GM19023 (cell line): ENCODE results near the gene TBC1D22A.
"Not testable (repeated sequence)": the region's sequence is repeated elsewhere in the genome, so short reads cannot be mapped to it uniquely, and the experiment has no call there.

Source experiments
- ATAC-seq: cut with Tn5 transposase; IDR thresholded peaks from one replicate; pipeline ENCODE4 v1.9.1; 2021; ENCODE audit warnings: mild to moderate bottlenecking, moderate library complexity; ENCODE audit not compliant: unreplicated experiment

TBC1D22A gene

DNA sequence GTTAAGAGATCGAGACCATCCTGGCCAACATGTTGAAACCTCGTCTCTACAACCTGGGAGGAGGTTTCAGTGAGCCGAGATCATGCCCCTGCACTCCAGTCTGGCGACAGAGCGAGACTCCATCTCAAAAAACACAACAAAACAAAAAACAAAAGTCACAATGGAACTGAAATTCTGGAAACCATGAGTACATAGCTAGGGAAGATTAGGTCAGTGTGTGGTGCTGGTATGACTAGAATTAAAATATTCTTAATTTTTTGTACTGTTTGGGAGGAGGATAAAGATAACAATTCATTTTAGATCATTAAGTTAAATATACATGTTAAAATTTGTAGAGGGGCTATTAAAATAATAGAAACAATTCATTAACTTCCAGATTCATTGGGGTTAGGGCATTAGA is 344.4 kb downstream of the TBC1D22A start:
- no peak for ATAC-seq

DNA sequence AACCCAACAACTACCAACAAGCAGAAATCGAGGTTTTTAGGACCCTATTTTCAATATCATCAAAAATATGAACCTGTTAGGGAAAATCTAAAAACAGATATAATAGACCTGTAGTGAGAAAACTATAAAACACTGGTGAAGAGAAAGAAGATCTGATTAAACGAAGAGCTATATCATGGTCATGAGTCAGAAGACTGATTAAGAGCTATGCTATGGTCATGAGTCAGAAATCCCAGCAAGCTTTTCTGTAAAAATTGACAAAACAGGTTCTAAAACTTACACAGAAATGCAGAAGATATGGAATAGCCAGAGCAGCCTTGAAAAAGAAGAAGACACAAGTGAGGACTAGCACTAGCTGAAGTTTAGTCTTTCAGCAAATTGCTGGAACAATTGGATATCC is 345.0 kb downstream of the TBC1D22A start:
- ATAC-seq, result no peak

DNA sequence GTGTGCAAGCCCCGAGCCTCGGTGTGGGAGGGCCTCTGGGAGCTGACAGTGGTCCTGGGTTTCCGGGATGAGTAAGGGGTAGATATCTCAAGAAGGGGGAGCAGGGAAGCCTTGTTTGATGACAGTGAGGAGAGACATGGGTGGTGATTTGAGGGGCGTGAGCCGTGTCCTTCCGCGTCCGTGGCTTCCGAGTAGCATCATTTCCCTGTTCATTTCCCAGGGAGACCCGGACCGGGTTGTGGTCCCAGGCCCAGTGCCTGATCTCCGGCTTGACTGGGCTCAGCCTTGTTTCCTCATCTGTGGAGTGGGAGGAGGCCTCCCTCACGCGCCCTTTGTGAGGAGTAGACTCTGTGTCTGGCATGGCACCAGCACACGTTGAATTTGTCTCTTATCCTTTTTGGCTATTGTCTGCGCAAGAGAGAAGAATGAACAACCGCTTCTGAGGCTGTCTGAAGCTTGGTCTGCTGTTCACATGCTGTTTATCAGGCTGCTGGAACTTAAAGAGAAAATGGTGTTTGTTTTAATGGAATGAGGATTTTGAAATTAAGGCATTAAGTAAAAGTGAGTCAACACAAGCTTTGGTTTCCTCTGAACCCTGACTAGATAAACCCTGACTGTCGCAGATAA is 348.5 kb downstream of the TBC1D22A start:
- no peak for ATAC-seq

DNA sequence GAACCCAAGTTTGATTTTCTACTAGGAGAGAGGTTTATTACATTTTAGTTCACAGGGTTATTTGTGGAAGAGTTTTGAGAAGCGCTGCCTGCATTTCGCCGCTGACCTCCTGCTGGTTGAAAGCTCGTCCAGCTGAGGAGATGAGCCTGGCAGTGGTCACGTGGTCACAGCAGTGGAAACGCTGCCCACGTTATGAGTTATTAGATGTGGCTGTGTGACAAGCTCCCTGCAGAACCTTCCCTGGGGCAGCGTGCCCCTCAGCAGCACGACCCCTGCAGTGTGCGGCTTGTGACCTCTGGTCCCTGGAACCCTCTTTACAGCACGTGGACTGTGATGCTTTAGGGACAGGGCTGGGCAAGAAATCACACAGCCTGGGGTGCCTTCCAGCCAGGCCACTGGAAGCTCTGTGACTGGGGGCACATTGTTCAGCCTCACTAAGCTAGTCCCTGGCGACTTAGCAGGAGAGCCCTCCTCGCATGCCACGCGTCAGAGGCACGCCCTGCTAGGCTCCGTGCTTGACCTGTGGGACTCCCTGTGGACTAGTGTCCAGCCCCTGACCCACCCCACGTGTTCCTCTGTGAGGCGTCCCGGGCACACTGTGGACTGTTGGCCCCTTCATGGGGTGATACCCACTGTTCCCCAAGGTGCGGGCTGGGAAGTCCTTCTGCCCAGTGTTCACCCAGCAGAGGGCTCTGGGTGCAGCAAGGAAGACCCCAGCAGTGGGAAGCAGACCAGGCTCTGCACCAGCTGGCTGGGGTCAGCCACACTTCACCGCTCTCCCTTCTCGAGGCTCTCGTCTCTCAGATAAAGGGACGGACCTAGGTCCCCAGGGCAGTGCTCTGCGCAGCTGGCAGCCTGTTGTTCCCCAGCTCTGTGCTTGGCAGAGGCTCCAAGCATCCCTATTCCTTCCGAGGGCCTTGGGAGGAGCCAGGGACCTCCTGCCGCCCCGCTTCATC is 349.5 kb downstream of the TBC1D22A start:
- no peak for ATAC-seq

DNA sequence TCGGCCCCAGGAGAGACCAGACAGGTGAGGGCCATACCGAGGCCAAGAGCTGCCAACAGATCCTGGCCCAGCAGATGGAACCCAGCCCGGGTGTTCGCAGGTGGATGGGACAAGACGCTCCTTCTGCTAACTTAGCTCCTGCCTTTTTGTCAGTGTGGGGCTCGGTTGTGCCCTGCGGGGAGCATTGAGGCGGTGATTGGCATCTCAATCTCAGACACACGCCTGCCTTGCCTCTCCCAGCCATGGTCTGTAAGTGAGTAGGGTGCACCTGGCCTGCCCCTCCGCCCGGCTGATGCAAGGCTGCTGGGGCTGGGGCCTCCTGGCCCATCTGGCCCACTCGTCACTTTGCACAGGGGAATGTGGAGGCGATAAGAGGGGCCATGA is 350.1 kb downstream of the TBC1D22A start:
- ATAC-seq, result no peak

DNA sequence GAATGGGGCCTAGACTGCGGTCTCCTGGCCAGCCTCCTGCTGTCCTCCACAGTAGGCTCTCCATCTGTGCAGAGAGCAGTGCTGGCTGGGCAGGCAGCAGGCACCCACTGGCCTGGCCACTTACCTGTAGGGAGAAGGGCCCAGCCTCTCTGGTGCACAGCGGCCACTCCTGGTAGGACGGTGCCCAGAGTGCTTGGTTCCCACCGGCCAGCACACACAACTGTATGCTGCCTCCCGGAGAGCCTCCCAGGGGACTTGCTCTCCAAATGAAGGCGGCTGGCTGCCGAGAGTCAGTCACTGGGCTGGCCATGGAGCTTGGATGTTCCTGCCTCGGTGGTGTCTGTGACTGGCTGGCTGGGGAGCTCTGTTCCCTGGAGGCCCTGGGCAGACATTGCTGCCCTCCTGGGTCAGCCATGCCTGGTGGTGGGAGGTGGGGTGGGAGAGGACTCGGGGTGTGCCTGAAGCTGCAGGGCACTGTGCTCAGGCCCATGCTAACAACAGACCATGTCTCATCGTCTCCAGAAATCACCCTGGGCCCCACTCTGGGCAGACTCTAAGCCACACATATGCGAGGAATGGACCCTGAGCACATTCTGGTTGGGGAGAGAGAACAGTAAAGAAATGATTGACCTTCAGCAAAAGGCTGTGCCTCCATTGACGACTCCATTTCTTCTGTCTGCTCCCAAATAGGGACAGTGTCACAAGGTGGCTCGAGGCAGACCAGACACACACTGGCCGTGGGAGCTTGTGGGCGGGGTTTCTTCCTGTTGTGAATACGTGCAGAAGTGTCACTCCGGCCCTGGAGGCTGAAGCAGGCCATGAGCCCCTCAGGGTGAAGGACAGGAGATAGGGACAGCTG is 350.8 kb downstream of the TBC1D22A start:
- ATAC-seq, result no peak

DNA sequence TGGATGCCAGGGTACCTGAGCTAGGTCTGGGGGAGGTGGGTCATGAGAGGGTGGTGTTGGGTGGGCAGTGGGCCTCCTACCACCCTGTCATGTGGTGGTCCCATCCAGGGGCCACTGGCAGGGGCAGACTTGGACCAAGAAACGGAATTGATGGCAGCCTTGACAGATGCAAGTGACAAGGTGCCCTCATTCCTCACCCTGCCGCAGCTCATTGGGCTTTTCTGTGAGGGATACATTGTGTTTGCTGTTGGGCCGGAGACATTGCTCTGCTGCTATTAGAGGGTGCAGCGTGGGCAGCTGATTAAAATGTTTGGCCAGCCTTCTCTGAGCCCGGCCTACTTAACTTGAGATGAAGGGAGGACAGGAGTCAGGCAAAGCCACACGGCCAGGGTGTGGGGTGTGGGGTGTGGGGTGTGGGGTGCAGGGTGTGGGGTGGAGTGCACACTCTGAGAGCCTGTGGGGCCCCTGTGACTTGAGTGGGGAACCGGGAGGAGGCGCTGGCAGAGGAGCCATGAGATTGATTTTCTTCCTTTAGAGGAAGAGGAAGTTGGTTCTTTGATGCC is 351.5 kb downstream of the TBC1D22A start:
- no peak for ATAC-seq

DNA sequence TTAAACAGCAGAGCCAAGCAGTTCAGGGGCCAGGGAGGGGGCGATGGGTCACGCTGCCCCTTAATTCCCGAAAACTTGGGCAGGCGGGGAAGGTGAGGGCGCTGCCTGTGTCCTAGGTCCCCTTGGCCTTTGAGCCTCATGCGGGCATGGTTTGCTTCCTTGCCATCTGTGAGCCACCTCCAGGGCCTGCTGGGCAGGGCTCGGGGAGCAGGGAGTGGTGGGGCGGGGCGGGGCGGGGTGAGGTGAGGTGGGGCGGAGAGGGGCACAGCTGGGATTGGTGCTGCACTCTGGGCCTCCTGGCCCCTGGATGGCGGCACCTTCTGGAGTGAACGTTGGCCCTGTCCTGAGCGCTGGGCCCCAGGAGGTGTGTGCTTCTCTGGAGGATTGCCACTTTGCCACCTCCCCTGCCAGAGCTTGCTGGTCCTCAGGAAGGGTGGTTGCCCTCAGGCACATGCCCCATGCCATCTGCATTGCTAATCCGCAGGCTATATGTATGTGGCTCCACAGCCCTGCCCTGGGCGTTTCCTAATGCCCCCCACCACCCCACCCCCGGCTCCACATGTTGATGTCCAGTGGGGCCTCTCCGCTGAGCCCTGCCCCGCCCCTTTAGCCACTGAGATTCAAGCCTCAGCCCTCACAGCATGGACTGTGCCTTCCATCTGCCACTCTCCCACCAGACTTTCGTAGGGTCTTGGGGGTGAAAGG is 352.5 kb downstream of the TBC1D22A start:
- no peak for ATAC-seq

DNA sequence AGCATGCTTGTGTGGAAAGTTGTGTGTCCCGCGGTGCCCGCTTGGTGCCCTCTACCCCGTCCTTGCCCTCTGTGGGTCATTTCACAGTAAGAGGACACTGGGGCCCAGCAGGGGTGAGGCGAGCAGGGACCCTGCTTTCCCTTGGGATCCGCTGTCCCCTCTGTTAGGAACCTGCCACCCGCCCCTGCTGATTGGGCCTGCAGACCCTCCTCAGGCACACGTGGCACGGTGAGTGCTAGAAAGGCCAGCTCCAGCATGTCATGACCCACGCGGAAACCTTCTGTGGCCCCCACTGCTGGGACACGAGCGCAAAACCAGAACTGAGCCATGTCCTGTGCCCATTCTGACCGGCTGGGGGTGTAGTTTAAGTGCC is 353.1 kb downstream of the TBC1D22A start:
- ATAC-seq, result no peak

DNA sequence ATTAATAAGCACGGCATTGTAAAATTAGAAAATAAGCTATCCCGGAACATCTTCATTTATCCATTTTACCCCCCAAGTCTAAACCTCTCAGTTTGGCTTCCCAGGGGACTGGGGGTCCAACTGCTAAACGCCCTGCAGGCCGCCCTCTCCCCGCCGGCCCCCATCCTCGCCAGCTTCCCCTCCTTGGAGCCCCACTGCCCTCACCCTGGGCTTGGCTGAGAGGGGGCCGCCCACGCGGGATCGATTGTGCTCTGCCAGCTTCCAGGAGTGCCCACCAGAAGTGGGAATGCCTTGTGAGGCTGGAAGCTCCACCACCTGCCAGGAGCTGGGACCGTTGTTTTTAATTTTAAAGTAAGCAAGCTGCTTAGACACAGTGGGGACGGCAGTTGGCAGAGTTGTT is 353.5 kb downstream of the TBC1D22A start:
- no peak for ATAC-seq

DNA sequence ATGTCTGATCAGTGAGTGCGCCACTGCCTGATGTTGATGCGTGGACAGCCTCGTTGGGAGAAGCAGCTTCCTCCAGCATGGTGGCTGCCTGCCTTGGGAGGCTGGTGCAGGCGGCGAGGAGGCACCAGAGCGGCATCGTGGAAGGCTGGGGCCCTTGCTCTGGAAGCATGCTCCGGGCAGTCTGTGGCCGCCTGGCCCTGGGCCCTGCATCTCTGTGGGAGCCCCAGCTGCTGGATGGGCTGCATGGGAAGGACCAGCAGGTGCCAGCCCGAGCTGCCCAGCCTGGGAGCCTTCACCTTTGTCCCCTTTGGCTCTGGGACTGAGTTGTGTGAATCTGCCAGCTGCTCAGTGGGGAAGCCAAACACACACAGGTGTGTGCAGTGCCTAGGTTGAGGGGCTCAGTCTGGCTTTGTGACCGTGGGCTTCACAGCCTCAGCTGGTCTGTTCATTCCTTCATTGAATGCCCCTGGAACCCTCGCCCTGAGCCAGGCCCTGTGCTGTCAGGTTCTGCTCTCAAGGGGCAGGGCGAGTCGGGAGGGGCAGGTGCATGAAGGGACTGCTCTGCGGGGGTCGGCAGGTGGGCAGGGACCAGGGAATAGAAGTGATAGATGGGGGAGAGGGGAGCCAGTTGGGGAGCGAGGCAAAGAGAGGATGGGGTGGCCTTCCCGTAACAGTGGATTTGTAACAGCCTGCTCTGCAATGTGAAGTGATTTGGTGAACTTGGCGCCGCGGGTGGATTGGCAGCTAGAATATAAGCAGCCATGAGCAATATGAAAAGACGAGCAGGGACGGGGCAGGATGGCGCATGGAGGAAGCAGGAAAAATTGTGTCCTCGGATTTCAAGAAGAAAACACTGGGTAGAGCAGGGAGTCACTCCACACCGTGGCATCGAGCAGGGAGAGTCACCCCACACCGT is 354.2 kb downstream of the TBC1D22A start:
- ATAC-seq, result no peak

DNA sequence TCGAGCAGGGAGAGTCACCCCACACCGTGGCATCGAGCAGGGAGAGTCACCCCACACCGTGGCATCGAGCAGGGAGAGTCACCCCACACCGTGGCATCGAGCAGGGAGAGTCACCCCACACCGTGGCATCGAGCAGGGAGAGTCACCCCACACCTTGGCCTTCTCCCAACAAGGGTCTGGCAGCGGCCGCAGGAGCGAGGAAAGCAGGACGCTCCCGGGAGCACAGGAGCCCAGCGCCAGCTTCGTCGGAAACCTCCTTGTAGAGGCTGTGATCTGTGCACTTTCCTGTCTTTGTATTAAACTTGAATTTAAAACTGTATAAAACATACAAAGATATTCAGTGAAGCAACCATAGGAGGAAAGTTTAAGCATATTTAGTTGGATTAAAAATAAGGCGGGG is 355.0 kb downstream of the TBC1D22A start:
- ATAC-seq, result not testable (repeated sequence)

DNA sequence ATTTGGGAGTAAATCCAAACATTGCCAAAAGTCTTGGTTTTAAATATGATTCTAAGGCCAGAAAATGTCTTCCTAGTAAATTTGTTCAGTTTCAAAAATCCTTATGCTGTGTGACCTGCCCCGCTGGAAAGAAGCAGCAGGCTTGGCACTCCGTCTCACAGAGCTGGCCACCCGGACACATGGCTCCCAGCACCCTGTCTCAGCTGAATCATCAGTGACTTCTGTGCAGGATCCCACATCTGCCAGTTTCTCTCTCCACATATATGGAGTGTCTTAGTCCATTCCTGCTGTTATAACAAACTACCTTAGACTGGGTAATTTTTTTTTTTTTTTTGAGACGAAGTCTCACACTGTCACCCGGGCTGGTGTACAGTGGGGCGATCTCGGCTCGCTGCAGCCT is 356.7 kb downstream of the TBC1D22A start:
- ATAC-seq, result no peak

DNA sequence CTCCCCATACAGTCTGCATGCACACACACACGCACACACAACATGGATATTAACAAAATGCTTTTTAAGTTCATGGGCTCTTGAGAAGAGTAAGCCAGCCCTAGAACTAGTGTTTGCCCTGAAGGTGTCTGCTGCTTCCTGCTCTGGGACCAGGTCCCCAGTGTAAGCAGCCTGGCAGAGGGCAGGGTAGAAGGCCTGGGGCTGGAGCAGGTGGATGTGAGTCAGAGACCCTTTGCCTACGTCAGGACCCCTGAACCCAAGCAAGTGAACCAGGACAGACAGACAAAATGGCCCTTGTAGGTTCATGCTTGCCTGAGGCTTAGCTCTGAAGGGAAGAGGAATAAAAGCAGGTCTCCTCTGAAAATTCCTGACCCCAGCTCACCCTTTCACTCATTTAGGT is 357.9 kb downstream of the TBC1D22A start:
- no peak for ATAC-seq

DNA sequence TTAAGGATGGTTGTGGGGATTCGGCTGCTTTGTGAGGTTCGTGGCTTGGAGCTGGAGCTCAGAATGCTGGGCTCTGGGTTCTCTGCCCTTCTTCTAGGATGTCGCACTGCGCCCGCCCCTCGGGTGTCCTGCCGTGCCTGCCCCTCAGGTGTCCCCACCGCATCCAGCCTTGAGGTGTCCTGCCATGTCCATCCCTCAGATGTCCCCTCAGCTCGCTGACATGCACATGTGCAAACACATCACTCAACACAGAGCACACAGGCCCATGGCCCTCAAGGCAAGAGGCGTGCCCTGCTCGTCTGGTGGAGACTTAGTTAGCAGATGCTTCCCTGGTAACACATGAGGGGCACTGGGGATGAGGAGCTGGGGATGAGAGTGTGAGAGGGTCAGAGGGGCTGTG is 359.3 kb downstream of the TBC1D22A start:
- ATAC-seq, result no peak

DNA sequence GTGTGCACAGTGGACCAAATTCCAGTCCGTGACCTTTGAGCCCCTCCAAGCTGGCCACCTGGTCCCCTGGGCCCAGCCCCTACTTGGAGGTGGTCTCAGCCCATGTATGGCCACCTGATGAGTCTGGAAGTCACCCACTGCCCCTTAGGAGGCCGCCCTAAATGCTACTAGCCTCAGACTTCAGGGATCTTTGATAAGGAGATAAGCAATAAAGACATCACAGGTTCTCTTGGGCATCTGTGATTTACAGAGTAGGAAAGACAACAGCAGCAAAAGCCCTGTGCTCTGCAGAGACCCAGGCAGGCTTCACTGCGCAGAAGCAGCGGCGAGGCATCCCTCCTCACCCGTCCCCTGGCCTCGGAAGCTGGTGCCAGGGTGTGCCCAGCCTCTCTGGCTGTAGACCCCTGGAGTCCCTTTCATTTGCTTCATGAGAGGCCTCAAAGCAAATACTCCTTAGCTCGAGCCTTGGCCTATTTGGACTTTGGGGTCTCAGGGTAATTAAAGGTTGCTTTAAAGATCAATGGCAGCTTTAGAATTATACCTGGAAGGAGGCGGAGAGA is 360.1 kb downstream of the TBC1D22A start:
- no peak for ATAC-seq

DNA sequence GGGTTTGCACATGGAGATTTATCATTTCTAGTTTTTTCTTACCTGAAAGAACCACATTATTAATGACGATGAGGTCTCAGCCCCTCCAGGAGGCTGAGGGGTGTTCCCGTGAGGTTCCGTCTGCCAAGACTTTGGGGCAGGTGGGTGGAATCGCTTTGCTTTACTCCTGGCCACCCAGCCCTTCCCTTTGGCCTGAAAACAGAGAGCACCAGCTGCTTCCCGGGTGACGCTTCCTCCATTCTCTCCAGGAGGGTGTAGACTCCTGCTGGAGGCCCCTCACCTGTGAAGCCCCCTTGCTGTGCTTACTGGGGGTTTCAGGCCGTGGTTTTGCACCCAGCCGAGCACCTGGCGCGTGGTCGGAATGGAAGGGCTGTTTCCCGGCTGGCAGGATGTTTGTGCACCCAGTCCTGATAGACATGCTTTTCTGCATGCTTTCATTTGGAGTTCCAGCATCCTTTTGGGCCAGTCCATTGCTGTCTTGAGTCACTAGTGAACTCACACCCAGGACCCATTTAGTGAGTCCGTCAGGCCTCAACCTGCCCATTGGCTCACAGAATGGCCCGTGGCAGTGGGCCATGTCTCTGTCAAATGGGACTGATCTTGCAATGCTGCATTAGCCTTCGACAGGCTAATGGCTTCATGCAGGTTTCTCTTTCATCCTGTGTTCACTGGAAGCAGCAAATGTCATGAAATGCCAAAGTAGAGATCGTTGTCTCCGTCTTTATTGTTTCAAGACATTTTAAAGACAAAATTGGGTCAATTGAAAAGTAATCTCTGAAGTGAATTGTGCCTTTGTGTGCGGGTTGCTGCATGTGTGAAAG is 360.8 kb downstream of the TBC1D22A start:
- no peak for ATAC-seq

DNA sequence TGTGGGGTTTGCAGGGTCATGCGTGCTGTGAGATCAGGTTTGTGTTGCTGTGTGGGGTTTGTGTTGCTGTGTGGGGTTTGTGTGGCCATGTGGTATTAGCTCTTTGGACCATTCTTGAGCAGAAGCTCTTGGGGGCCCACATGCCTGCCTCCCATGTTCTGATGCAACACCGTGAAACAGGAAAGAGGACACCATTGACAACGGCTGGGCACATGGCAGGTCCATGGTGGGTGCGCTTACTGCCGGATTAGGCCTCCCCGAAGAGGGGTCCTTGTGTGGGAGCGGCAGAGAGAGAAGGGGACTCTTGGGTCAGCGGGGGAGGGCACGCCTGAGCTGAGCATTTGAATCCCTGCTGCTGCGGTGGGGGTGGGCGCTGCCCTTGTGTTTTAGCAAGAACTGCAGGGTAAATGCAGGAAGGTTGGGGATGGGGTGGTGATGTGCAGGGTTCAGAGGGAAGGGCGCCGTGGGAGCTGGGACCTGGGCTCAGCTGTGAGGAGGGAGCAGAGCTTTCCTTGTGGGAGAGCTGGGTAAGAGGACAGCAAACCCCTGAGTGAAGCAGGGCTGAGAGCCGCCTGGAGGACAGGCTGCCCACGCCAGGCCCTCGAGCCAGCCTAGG is 361.5 kb downstream of the TBC1D22A start:
- ATAC-seq, result no peak
